GM12872 (cell line): ENCODE measurements around the gene FEZF1.

ENCODE experiments used
- TF ChIP-seq, protein P1 (sequence below): IDR thresholded peaks from 3 replicates; pipeline ENCODE4 v1.5.1; 2011; ENCODE audit warnings: low read depth, mild to moderate bottlenecking, low read length, moderate library complexity; ENCODE audit not compliant: insufficient read depth

The FEZF1 gene

GRCh38 chr7:122304319-122304975, at the start of gene FEZF1:
Gene FEZF1, minus strand, starts transcription at chr7:122304750. Its CDS starts 313 bp downstream, at chr7:122304437.
- TF ChIP-seq, protein P1, sequence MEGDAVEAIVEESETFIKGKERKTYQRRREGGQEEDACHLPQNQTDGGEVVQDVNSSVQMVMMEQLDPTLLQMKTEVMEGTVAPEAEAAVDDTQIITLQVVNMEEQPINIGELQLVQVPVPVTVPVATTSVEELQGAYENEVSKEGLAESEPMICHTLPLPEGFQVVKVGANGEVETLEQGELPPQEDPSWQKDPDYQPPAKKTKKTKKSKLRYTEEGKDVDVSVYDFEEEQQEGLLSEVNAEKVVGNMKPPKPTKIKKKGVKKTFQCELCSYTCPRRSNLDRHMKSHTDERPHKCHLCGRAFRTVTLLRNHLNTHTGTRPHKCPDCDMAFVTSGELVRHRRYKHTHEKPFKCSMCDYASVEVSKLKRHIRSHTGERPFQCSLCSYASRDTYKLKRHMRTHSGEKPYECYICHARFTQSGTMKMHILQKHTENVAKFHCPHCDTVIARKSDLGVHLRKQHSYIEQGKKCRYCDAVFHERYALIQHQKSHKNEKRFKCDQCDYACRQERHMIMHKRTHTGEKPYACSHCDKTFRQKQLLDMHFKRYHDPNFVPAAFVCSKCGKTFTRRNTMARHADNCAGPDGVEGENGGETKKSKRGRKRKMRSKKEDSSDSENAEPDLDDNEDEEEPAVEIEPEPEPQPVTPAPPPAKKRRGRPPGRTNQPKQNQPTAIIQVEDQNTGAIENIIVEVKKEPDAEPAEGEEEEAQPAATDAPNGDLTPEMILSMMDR, result no peak

GRCh38 chr7:122352454-122352853, 47.9 kb upstream of the FEZF1 start:
- TF ChIP-seq, protein P1, result no peak

DNA sequence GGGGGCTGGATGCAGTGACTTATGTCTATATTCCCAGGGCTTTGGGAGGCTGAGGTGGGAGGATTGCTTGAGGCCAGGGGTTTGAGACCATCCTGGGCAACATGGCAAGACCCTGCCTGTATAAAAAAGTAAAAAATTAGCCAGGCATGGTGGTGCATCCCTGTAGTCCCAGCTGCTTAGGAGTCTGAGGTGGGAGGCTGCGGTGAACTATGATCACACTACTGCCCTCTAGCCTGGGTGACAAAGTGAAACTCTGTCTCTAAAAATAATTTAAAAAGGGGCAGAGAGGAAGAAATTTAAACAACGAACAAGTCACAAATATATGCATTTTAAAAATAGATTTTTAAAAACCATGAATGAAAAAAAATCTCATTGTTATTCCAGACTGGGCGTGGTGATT, 46.2 kb upstream of the FEZF1 start:
- TF ChIP-seq, protein P1, result no peak

DNA sequence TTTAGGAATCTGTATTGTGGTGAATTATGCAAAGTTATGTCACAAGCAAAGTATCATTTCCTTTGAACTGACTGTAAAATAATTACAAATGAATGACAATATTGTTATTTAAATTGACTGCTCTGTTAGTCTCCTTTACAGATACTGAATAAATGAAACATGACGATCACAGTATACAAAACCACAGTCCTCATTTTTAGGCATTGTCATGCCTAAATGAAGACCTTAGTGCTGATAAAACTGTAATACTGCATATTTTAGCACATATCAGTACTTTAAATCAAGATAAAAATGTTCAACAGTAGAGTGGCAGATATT, 39.7 kb upstream of the FEZF1 start:
- TF ChIP-seq, protein P1, result no peak

- TF ChIP-seq, protein P1, result no peak
These were observed 39.2 kb upstream of the FEZF1 start for GRCh38 chr7:122343601-122344302.

DNA sequence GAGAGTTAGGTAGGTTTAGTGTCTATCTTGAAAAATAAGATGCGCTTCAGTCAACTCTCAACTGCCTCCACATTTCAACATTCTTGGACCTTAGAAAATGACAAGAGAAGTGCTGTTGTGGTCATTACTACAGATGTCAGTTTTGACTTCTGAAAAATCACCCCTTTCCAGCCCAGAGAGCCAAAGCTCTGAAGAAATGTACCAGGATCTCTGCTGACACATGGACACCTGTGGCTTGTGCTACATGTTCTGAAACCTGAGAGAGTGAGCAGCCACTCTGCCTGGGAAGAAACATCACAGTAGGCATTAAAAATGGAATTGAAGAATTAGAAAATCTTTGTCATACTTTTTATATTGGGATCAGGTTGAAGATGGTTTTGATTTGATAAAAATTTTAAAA, 35.9 kb upstream of the FEZF1 start:
- TF ChIP-seq, protein P1, result no peak

- TF ChIP-seq, protein P1, result no peak
These were observed 34.8 kb upstream of the FEZF1 start for GRCh38 chr7:122339145-122339904.
